Type B pancreatic cell (in vitro differentiated cells): ENCODE measurements around the gene DDX28. TPM values are rescaled to one million over a fixed set of nuclear protein-coding genes. Genes with fewer than 3 reads are reported as not detected.

Experiments
- DNase-seq: peaks from one replicate; pipeline ENCODE4 v3.0.0; 2021; ENCODE audit warnings: mixed read lengths; ENCODE audit not compliant: unreplicated experiment; ENCODE audit errors: extremely low spot score
- H3K27ac Mint-ChIP-seq: 2 replicates; pipeline ENCODE4 v1.8.0; 2021; ENCODE audit warnings: mild to moderate bottlenecking, mixed read lengths
- H3K27me3 Mint-ChIP-seq: 2 replicates; pipeline ENCODE4 v1.8.0; 2021; ENCODE audit warnings: mixed read lengths
- H3K36me3 Mint-ChIP-seq: 2 replicates; pipeline ENCODE4 v1.8.0; 2021; ENCODE audit warnings: mixed read lengths
- H3K4me1 Mint-ChIP-seq: one replicate; pipeline ENCODE4 v1.8.0; 2021; ENCODE audit warnings: mixed read lengths; ENCODE audit not compliant: unreplicated experiment
- H3K4me3 Mint-ChIP-seq: 2 replicates; pipeline ENCODE4 v1.8.0; 2021; ENCODE audit warnings: mild to moderate bottlenecking, mixed read lengths
- H3K9me3 Mint-ChIP-seq: 2 replicates; pipeline ENCODE4 v1.8.0; 2021; ENCODE audit warnings: mixed read lengths
- CTCF ChIP-seq: fragments of 200-600 bp; sonication (generic); conservative IDR thresholded peaks from 2 replicates; pipeline ENCODE4 v1.5.0; 2021; ENCODE audit warnings: antibody characterized with exemption, mild to moderate bottlenecking
- total RNA-seq: library from RNA; stranded (reverse); gene quantifications from 2 replicates; pipeline ENCODE4 v1.2.1, GENCODE V29; 2021; ENCODE audit warnings: low replicate concordance

The DDX28 gene
- total RNA-seq, 1 donor from 2014 or later, result 14.7 TPM

DNA sequence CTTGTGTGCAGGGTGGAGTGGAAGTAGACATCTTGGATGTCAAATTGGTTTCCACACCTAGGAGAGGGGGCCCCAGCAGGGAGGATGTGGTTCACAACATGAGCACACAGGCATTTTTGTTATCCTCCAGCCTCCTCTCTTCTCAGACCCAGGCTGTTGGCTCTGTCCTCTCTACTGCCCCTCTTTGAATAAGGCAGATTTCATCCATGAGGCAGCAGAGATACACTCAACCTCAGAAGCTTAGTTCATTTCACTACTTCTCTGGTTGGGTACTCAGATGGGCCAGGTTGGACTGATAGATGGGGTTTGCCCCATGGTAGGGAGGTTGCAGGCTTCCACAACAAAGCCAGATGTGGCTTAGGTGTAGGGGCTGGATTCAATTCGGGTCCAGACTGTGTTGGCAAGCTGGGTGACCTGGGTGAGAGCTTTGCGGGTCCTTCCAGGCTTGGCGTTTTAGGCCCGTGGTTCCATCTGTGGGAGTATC lies 39.9 kb upstream of the DDX28 start:
- no peak for TF ChIP-seq CTCF
- Mint-ChIP-seq H3K4me3 (no peak overlapping the region), H3K27ac (no peak overlapping the region), H3K27me3 (no peaks in the 10 kb centered on the region), H3K36me3 (peaks cover 8% of the 10 kb centered on the region), H3K9me3 (no peaks in the 10 kb centered on the region), H3K4me1 (peaks cover 6% of the 10 kb centered on the region)
- DNase-seq, result no peak

GRCh38 chr16:68061396-68061795 lies 38.4 kb upstream of the DDX28 start:
- no peak overlapping the region for H3K4me3 Mint-ChIP-seq
- no peak for TF ChIP-seq CTCF
- DNase-seq, result no peak
- no peaks in the 10 kb centered on the region for H3K9me3 Mint-ChIP-seq
- H3K36me3 Mint-ChIP-seq, result peaks cover 8% of the 10 kb centered on the region
- no peaks in the 10 kb centered on the region for H3K27me3 Mint-ChIP-seq
- no peak overlapping the region for H3K27ac Mint-ChIP-seq
- peaks cover 6% of the 10 kb centered on the region for H3K4me1 Mint-ChIP-seq

GRCh38 chr16:68059804-68060203 lies 36.8 kb upstream of the DDX28 start:
- Mint-ChIP-seq H3K36me3 (peaks cover 7% of the 10 kb centered on the region), H3K27me3 (no peaks in the 10 kb centered on the region), H3K27ac (peak overlapping the region; percentile 10), H3K4me1 (peaks cover 2% of the 10 kb centered on the region), H3K9me3 (no peaks in the 10 kb centered on the region), H3K4me3 (no peak overlapping the region)
- TF ChIP-seq CTCF, result no peak
- no peak for DNase-seq

DNA sequence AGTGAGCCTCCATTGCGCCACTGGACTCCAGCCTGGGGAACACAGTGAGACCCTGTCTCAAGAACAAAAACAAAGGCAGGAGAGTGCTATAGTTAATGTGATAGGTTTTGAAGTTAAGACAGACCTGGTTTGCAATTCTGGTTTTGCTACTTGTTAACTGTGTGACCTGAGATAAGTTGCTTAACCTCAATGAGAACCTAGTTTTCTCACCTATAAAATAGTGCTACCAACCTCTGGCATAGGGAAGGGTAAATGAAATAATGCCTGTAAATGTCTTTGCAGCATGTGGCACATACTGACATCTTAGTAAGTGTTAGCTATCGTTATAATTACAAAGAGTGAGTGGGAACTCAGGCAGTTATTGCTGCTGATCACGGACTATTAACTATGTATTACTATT lies 32.4 kb upstream of the DDX28 start:
- Mint-ChIP-seq H3K27ac (no peak overlapping the region), H3K36me3 (peaks cover 8% of the 10 kb centered on the region), H3K4me3 (no peak overlapping the region), H3K27me3 (no peaks in the 10 kb centered on the region), H3K4me1 (no peaks in the 10 kb centered on the region), H3K9me3 (no peaks in the 10 kb centered on the region)
- no peak for TF ChIP-seq CTCF
- DNase-seq, result no peak

DNA sequence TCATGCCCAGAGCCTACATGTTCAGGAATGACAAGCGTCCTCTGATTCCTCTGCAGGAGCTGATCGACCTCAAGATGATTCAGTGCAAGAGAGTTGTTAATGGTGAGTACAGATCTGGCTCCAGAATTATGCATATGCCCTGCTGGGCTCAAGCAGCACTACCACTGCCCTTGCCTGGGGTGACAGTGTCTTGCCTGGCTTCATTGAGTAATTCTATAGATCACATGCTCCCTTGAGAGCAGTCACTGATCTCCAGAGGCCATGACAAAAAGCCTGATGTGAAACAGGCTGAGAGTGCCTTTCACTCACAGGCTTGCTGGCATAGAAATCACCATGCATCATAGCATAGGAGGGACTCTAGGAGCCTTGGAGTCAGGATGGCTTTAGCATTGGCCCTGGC lies 26.4 kb upstream of the DDX28 start:
- TF ChIP-seq CTCF, result no peak
- Mint-ChIP-seq H3K36me3 (peaks cover 13% of the 10 kb centered on the region), H3K27me3 (no peaks in the 10 kb centered on the region), H3K4me3 (no peak overlapping the region), H3K9me3 (no peaks in the 10 kb centered on the region), H3K4me1 (no peaks in the 10 kb centered on the region), H3K27ac (no peak overlapping the region)
- DNase-seq, result no peak

- no peak for DNase-seq
- Mint-ChIP-seq H3K27ac (no peak overlapping the region), H3K36me3 (peaks cover 8% of the 10 kb centered on the region), H3K27me3 (no peaks in the 10 kb centered on the region), H3K4me1 (no peaks in the 10 kb centered on the region), H3K4me3 (no peak overlapping the region), H3K9me3 (no peaks in the 10 kb centered on the region)
- TF ChIP-seq CTCF, result no peak
Measured at GRCh38 chr16:68047987-68048386, 25.0 kb upstream of the DDX28 start.
